ENCODE data around the gene SRCAP. TPM values are rescaled to one million over a fixed set of nuclear protein-coding genes. Genes with fewer than 3 reads are reported as not detected.

The SRCAP gene
- total RNA-seq, 1 donor from 2014 or later: 83.6 TPM

DNA sequence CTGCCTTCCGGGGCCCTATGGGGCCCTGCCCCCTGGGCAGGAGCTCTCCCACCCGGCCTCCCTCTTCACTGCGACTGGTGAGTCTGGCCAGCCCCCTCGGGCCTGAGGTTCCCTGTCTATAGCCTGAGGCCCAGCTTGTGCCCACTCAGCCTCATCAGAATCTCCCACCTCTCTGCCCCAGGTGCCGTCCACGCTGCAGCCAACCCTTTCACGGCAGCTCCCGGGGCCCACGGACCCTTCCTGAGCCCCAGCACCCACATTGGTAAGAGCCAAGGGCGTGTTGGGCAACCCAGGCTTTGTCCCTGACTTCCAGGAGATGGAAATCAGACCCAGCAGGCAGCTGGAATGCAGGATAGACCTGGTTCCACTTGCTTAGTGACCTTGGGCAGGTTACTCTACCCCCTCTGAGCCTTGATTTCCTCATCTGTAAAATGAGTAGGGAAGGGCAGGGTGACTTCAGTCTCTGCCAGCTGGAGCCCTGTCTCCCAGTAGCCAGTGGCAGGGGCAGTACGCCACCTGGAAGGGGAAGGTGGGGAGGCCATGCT is 31.5 kb upstream of the SRCAP start:
- no peak for DNase-seq (ENCODE audit: low spot score)
- Mint-ChIP-seq H3K27ac (no peak overlapping the region), H3K9me3 (no peaks in the 10 kb centered on the region), H3K4me1 (ENCODE audit: low read depth) (peaks cover 10% of the 10 kb centered on the region), H3K36me3 (ENCODE audit: low read depth) (peaks cover 65% of the 10 kb centered on the region), H3K27me3 (ENCODE audit: low read depth) (no peaks in the 10 kb centered on the region), H3K4me3 (ENCODE audit: low read depth) (no peak overlapping the region)
- intact Hi-C loops (cut with micrococcal nuclease): no loop called here

GRCh38 chr16:30668393-30668792 is 30.6 kb upstream of the SRCAP start:
- Mint-ChIP-seq H3K4me1 (ENCODE audit: low read depth) (peaks cover 5% of the 10 kb centered on the region), H3K27ac (no peak overlapping the region), H3K4me3 (ENCODE audit: low read depth) (no peak overlapping the region), H3K27me3 (ENCODE audit: low read depth) (no peaks in the 10 kb centered on the region), H3K9me3 (no peaks in the 10 kb centered on the region), H3K36me3 (ENCODE audit: low read depth) (peaks cover 55% of the 10 kb centered on the region)
- no peak for DNase-seq (ENCODE audit: low spot score)
- intact Hi-C loops (cut with micrococcal nuclease): no loop called here

GRCh38 chr16:30669026-30669902 is 29.7 kb upstream of the SRCAP start:
- Mint-ChIP-seq H3K27ac (no peak overlapping the region), H3K9me3 (no peaks in the 10 kb centered on the region), H3K36me3 (ENCODE audit: low read depth) (peaks cover 50% of the 10 kb centered on the region), H3K4me3 (ENCODE audit: low read depth) (no peak overlapping the region), H3K4me1 (ENCODE audit: low read depth) (no peaks in the 10 kb centered on the region), H3K27me3 (ENCODE audit: low read depth) (no peaks in the 10 kb centered on the region)
- DNase-seq (ENCODE audit: low spot score): no peak
- intact Hi-C loops (cut with micrococcal nuclease): no loop called here

GRCh38 chr16:30669903-30670824 is 28.8 kb upstream of the SRCAP start:
- DNase-seq (ENCODE audit: low spot score): no peak
- H3K4me1 Mint-ChIP-seq (ENCODE audit: low read depth): no peaks in the 10 kb centered on the region
- intact Hi-C loops (cut with micrococcal nuclease): no loop called here
- no peaks in the 10 kb centered on the region for H3K9me3 Mint-ChIP-seq
- H3K27ac Mint-ChIP-seq: no peak overlapping the region
- H3K27me3 Mint-ChIP-seq (ENCODE audit: low read depth): no peaks in the 10 kb centered on the region
- no peak overlapping the region for H3K4me3 Mint-ChIP-seq (ENCODE audit: low read depth)
- peaks cover 44% of the 10 kb centered on the region for H3K36me3 Mint-ChIP-seq (ENCODE audit: low read depth)

- H3K27me3 Mint-ChIP-seq (ENCODE audit: low read depth): no peaks in the 10 kb centered on the region
- no peak for DNase-seq (ENCODE audit: low spot score)
- peaks cover 5% of the 10 kb centered on the region for H3K36me3 Mint-ChIP-seq (ENCODE audit: low read depth)
- intact Hi-C loops (cut with micrococcal nuclease): no loop called here
- H3K27ac Mint-ChIP-seq: no peak overlapping the region
- no peaks in the 10 kb centered on the region for H3K9me3 Mint-ChIP-seq
- H3K4me1 Mint-ChIP-seq (ENCODE audit: low read depth): no peaks in the 10 kb centered on the region
- H3K4me3 Mint-ChIP-seq (ENCODE audit: low read depth): no peak overlapping the region
These were observed 23.8 kb upstream of the SRCAP start for GRCh38 chr16:30675143-30675542.

- DNase-seq (ENCODE audit: low spot score): no peak
- Mint-ChIP-seq H3K36me3 (ENCODE audit: low read depth) (no peaks in the 10 kb centered on the region), H3K9me3 (no peaks in the 10 kb centered on the region), H3K27ac (no peak overlapping the region), H3K27me3 (ENCODE audit: low read depth) (no peaks in the 10 kb centered on the region), H3K4me3 (ENCODE audit: low read depth) (no peak overlapping the region), H3K4me1 (ENCODE audit: low read depth) (no peaks in the 10 kb centered on the region)
- intact Hi-C loops (cut with micrococcal nuclease): no loop called here
These were observed 20.9 kb upstream of the SRCAP start for GRCh38 chr16:30677931-30678585.

DNA sequence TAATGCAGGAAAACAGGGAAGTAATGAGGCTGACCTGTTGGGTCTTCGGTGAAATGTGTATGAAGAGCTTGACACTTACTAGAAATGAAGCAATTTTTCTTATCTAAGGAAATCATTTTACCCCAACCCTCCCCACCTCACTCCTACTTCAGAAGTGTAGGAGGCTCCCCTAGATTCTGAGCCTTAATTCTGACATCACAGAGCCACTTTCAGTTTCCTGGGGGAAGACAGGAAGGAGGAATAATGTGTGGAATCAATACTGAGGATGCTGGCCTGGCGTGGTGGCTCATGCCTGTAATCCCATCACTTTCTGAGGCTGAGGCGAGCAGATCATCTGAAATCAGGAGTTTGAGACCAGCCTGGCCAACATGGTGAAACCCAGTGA is 20.4 kb upstream of the SRCAP start:
- Mint-ChIP-seq H3K4me1 (ENCODE audit: low read depth) (no peaks in the 10 kb centered on the region), H3K36me3 (ENCODE audit: low read depth) (no peaks in the 10 kb centered on the region), H3K27ac (no peak overlapping the region), H3K9me3 (no peaks in the 10 kb centered on the region), H3K27me3 (ENCODE audit: low read depth) (no peaks in the 10 kb centered on the region), H3K4me3 (ENCODE audit: low read depth) (no peak overlapping the region)
- intact Hi-C loops (cut with micrococcal nuclease): no loop called here
- no peak for DNase-seq (ENCODE audit: low spot score)

DNA sequence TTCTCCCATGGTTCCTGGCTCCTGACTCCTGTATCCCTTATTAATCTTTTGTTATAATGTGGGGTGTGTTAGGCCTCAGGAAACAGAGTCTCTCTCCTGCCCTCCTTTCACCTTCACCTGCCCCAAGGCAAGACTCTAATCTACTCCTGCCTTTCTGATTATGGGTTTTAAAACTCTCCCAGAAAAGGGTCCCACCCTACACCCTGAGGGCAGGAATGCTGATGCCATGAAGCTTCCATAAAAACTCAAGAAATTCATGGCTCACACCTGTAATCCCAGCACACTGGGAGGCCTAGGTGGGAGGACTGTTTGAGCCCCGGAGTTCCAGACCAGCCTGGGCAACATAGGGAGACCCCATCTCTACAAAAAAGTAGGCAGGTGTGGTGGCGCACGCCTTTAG is 18.6 kb upstream of the SRCAP start:
- no peaks in the 10 kb centered on the region for H3K27me3 Mint-ChIP-seq (ENCODE audit: low read depth)
- no peak for DNase-seq (ENCODE audit: low spot score)
- intact Hi-C loops (cut with micrococcal nuclease): no loop called here
- H3K36me3 Mint-ChIP-seq (ENCODE audit: low read depth): no peaks in the 10 kb centered on the region
- no peaks in the 10 kb centered on the region for H3K9me3 Mint-ChIP-seq
- H3K4me3 Mint-ChIP-seq (ENCODE audit: low read depth): no peak overlapping the region
- H3K27ac Mint-ChIP-seq: no peak overlapping the region
- H3K4me1 Mint-ChIP-seq (ENCODE audit: low read depth): no peaks in the 10 kb centered on the region

GRCh38 chr16:30688701-30689100 is 10.3 kb upstream of the SRCAP start:
- Mint-ChIP-seq H3K9me3 (no peaks in the 10 kb centered on the region), H3K27me3 (ENCODE audit: low read depth) (no peaks in the 10 kb centered on the region), H3K4me3 (ENCODE audit: low read depth) (no peak overlapping the region), H3K27ac (no peak overlapping the region), H3K4me1 (ENCODE audit: low read depth) (peaks cover 9% of the 10 kb centered on the region), H3K36me3 (ENCODE audit: low read depth) (no peaks in the 10 kb centered on the region)
- DNase-seq (ENCODE audit: low spot score): no peak
- intact Hi-C loops (cut with micrococcal nuclease): no loop called here

- Mint-ChIP-seq H3K36me3 (ENCODE audit: low read depth) (no peaks in the 10 kb centered on the region), H3K9me3 (no peaks in the 10 kb centered on the region), H3K4me1 (ENCODE audit: low read depth) (peaks cover 15% of the 10 kb centered on the region), H3K4me3 (ENCODE audit: low read depth) (no peak overlapping the region), H3K27ac (no peak overlapping the region), H3K27me3 (ENCODE audit: low read depth) (no peaks in the 10 kb centered on the region)
- DNase-seq (ENCODE audit: low spot score): no peak
- intact Hi-C loops (cut with micrococcal nuclease): loop anchor here (10.0 kb wide), 1 partner anchor 413 kb away; the partner anchor contains the start of gene BCKDK
These were observed 7.1 kb upstream of the SRCAP start for GRCh38 chr16:30691907-30692306.

DNA sequence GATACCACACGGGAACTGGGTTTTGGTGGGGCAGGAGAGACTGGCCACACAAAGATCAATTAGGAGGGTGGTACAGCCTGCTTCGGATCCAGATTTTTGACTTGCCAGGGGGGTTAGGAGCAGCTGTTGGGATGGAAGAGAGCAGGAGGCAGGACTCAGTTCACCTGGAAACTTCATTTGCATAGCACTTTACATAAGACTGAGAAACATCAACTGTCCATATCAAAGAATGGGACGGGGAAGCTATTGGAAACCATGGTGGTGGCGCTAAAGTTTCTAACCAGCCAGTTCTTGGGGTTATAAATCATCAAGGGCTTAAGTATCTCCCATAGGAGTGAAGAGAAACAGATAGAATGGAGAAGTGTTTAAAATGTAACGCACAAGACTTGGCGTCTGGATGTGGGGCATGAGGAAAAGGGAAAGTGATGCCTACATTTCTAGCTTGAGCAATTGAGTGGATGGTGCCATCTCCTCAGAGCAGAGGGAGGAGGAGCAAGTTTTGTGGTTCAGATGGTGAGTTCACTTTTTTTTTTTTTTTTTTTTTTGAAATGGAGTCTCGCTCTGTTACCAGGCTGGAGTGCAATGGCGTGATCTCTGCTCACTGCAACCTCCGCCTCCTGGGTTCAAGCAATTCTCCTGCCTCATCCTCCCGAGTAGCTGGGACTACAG is 6.4 kb upstream of the SRCAP start:
- intact Hi-C loops (cut with micrococcal nuclease): loop anchor here (10.0 kb wide), 1 partner anchor 412 kb away; the partner anchor contains the start of gene BCKDK

More for the DNA sequence above, 6.4 kb upstream of the SRCAP start:
- Mint-ChIP-seq H3K4me3 (ENCODE audit: low read depth) (no peak overlapping the region), H3K27ac (no peak overlapping the region), H3K4me1 (ENCODE audit: low read depth) (peaks cover 21% of the 10 kb centered on the region), H3K27me3 (ENCODE audit: low read depth) (no peaks in the 10 kb centered on the region), H3K36me3 (ENCODE audit: low read depth) (no peaks in the 10 kb centered on the region), H3K9me3 (no peaks in the 10 kb centered on the region)
- DNase-seq (ENCODE audit: low spot score): no peak
